PFSK-1 (cell line): ENCODE results near the gene CSTF2.

Source experiments
- FOXP2 ChIP-seq: optimal IDR thresholded peaks from 2 replicates; pipeline ENCODE3; 2011; ENCODE audit warnings: borderline replicate concordance, control low read depth, inconsistent platforms; ENCODE audit not compliant: insufficient read depth; ENCODE audit errors: extremely low read length, extremely low read depth
- POLR2AphosphoS5 ChIP-seq: IDR thresholded peaks from 2 replicates; pipeline ENCODE4 v1.6.1; 2012; ENCODE audit warnings: low read depth, mild to moderate bottlenecking, control low read depth, low read length, moderate library complexity
- SIN3A ChIP-seq: IDR thresholded peaks from 2 replicates; pipeline ENCODE4 v1.6.1; 2012; ENCODE audit warnings: mild to moderate bottlenecking, low read length, moderate library complexity, borderline replicate concordance; ENCODE audit not compliant: insufficient read depth
- TAF1 ChIP-seq: IDR thresholded peaks from 2 replicates; pipeline ENCODE4 v1.6.1; 2012; ENCODE audit warnings: low read length, control low read depth, borderline replicate concordance; ENCODE audit not compliant: insufficient read depth
- TF ChIP-seq, protein P1 (sequence below), 2 experiments: IDR thresholded peaks; 2 replicates each; pipeline versions ENCODE4 v1.6.1 to v1.8.0; 2011 to 2012; ENCODE audit warnings: low read depth in 2 of 2, low read length in 2 of 2, control low read depth in 1 of 2, inconsistent platforms in 1 of 2, mild to moderate bottlenecking in 1 of 2, moderate library complexity in 1 of 2; ENCODE audit not compliant: insufficient read depth in 1 of 2

Gene CSTF2

DNA sequence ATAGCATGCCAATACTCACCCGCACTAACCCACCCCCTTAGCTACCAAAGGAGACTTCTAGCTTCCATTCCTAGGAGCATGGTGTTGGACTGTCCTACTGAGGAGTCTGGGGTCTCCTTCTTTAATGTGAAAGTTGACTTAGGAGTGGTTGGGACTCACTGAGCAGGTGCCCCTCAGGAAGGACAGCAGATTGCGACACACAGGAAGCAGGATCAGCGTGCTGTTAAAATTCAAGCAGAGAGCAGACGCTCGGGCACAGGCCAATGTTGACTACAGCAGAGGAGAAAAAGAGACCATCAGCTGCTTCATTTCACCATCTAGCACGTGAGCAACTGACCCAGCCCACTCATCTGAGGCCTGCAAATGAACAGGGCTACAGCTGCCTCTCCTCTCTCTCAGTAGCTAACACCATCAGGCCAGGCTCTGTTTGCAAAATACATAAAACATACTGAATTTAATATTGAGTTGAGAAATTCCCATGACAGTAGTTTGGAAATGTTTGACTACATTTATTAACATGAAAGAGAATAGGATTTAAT, 43.2 kb downstream of the CSTF2 start:
- TF ChIP-seq FOXP2 (no peak), POLR2AphosphoS5 (no peak), SIN3A (no peak), TAF1 (no peak)
- TF ChIP-seq, protein P1, sequence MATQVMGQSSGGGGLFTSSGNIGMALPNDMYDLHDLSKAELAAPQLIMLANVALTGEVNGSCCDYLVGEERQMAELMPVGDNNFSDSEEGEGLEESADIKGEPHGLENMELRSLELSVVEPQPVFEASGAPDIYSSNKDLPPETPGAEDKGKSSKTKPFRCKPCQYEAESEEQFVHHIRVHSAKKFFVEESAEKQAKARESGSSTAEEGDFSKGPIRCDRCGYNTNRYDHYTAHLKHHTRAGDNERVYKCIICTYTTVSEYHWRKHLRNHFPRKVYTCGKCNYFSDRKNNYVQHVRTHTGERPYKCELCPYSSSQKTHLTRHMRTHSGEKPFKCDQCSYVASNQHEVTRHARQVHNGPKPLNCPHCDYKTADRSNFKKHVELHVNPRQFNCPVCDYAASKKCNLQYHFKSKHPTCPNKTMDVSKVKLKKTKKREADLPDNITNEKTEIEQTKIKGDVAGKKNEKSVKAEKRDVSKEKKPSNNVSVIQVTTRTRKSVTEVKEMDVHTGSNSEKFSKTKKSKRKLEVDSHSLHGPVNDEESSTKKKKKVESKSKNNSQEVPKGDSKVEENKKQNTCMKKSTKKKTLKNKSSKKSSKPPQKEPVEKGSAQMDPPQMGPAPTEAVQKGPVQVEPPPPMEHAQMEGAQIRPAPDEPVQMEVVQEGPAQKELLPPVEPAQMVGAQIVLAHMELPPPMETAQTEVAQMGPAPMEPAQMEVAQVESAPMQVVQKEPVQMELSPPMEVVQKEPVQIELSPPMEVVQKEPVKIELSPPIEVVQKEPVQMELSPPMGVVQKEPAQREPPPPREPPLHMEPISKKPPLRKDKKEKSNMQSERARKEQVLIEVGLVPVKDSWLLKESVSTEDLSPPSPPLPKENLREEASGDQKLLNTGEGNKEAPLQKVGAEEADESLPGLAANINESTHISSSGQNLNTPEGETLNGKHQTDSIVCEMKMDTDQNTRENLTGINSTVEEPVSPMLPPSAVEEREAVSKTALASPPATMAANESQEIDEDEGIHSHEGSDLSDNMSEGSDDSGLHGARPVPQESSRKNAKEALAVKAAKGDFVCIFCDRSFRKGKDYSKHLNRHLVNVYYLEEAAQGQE (IDR thresholded peaks at IDR 0.05; ENCODE audit: insufficient read depth in 1 of 2, low read depth in 2 of 2, low read length in 2 of 2): no peak

DNA sequence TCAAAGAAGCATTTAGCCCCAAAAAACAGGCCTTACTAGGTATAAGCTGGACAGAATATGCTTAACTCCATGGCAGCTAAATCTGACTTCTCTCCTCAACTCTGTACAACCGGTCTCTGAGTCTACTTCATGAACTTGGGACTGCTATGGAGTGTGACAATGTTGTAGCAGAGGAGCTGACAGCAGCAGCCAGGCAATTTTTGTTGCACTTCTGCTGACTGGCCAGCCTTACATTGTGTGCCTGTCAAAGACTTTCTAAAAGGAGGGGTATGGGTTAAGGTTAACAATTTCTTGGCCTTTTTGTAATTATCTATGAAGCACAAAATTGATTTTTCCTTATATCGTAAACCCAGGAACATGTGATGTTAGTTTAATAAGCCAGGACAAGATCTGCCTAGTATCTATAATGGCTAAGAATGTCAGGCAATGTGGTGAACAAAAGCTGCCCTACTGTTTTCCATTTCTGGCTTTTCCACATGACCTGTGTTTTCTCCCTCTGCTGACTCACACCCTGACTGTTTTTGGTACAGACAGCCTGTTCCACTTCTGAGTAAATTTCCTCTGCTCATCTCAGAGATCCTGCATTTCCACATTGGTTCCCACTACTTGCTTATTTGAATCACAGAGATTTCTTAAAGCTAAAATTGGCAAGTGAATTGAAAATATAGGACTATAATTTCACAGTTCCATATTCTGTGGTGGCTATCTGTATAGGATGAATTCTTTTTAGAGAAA, 44.6 kb downstream of the CSTF2 start:
- no peak for TF ChIP-seq TAF1
- TF ChIP-seq, protein P1 (IDR thresholded peaks at IDR 0.05; ENCODE audit: insufficient read depth in 1 of 2, low read depth in 2 of 2, low read length in 2 of 2): no peak
- TF ChIP-seq SIN3A: no peak
- TF ChIP-seq POLR2AphosphoS5: no peak
- no peak for TF ChIP-seq FOXP2

DNA sequence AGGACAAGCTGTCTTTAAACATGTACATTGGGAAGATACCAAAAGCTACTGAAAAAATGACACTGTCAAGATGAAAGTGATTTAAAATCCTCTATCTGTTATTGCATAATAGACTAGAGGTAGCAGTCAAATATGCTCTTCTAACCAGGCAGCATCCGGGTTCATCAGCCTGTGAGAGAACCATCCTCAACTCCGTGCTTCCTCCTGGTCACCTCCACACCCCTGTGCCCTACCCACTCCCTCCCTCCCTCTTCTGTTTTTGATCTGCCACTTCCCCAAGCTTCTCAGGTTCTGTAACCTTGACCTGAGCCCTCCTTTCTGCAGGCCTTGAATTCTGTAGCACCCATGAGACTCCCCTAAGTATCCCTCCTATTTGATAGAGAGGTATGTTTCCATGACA, 48.1 kb downstream of the CSTF2 start:
- TF ChIP-seq TAF1: no peak
- TF ChIP-seq, protein P1 (IDR thresholded peaks at IDR 0.05; ENCODE audit: insufficient read depth in 1 of 2, low read depth in 2 of 2, low read length in 2 of 2): no peak
- TF ChIP-seq FOXP2: no peak
- no peak for TF ChIP-seq SIN3A
- no peak for TF ChIP-seq POLR2AphosphoS5

DNA sequence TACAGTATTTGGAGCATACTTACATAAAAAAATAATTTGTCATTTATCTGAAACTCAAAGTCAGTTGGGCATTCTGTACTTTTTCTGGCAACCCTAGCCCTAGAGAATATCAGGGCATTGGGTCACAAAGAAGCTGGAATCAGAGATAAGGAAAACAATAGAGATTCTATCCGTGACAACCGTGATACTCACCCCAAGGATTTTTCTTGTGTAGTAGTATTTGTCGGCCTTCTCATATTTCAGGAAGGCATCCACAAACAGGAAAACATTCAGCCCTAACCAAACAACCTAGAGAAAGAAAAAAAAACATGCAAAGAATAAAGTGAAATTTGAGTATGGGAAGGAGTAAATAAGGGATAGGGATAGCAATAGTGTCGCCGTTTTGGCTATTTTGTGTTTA, 50.3 kb downstream of the CSTF2 start:
- no peak for TF ChIP-seq TAF1
- TF ChIP-seq, protein P1 (IDR thresholded peaks at IDR 0.05; ENCODE audit: insufficient read depth in 1 of 2, low read depth in 2 of 2, low read length in 2 of 2): no peak
- no peak for TF ChIP-seq POLR2AphosphoS5
- no peak for TF ChIP-seq FOXP2
- TF ChIP-seq SIN3A: no peak
